Gastroesophageal sphincter (tissue), 3 donors: ENCODE results near the gene UBE2J1.

Source experiments
- CTCF ChIP-seq, 4 experiments: fragments of 200-600 bp in 2 of 4; fragments of 450-650 bp in 2 of 4; sonication (generic) in 1 of 4; IDR thresholded peaks; one replicate each; pipeline ENCODE4 v1.5.1; 2017 to 2019; ENCODE audit warnings: antibody characterized with exemption in 4 of 4, mild to moderate bottlenecking in 2 of 4, moderate library complexity in 2 of 4
- POLR2A ChIP-seq, 2 donors: fragments of 450-650 bp; IDR thresholded peaks; one replicate each; pipeline ENCODE4 v1.6.1; 2017; ENCODE audit warnings: antibody characterized with exemption in 2 of 2, mild to moderate bottlenecking in 2 of 2, moderate library complexity in 1 of 2
- POLR2AphosphoS5 ChIP-seq: sonication (generic); formaldehyde crosslinking; IDR thresholded peaks from one replicate; pipeline ENCODE4 v1.6.1; 2017; ENCODE audit warnings: antibody characterized with exemption

DNA sequence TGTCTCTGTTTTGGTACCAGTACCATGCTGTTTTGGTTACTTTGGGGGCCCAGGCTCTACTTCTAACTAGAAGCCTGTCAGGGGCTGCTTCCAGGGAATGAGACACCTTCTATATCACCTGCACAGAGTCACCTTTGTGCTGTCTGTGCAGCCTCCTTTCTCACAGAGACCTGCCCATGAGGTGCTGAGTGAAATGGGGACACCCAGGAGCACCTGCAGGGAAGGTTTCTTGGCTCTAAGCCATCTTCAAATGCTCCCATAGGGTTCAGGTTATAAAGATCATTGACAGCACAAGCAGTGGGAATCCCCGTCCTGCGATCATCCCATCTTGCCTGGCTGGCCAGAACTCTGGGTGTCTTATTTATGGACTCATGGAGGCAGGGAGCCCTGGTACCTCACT, 56.5 kb downstream of the UBE2J1 start:
- TF ChIP-seq CTCF (IDR thresholded peaks at IDR 0.05) (no peak), POLR2A (IDR thresholded peaks at IDR 0.05) (no peak), POLR2AphosphoS5 (no peak)
